SK-N-MC (cell line): ENCODE measurements around the gene ZNF394.

Experiments used
- EZH2 ChIP-seq: fragments of 200-600 bp; sonication (generic); IDR thresholded peaks from one replicate; pipeline ENCODE4 v1.6.1; 2017; ENCODE audit warnings: antibody characterized with exemption
- FOXP2 ChIP-seq: optimal IDR thresholded peaks from 2 replicates; pipeline ENCODE3; 2011; ENCODE audit warnings: mild to moderate bottlenecking, moderate library complexity; ENCODE audit not compliant: insufficient read depth; ENCODE audit errors: extremely low read length, control extremely low read depth
- POLR2AphosphoS5 ChIP-seq: IDR thresholded peaks from 2 replicates; pipeline ENCODE4 v1.6.1; 2012; ENCODE audit warnings: mild to moderate bottlenecking, low read depth, low read length, borderline replicate concordance

- TF ChIP-seq POLR2AphosphoS5 (no peak), EZH2 (no peak), FOXP2 (no peak)
Measured at GRCh38 chr7:99521399-99521798, 21.3 kb upstream of the ZNF394 start.
